ENCODE data around the gene TECPR2. TPM values are rescaled to one million over a fixed set of nuclear protein-coding genes. Genes with fewer than 3 reads are reported as not detected.

The TECPR2 gene
- total RNA-seq, 1 experiment from 2014 or later = 21.3 TPM

- no peak for DNase-seq (ENCODE audit: low spot score)
- no peak for ATAC-seq
- H3K27me3 Mint-ChIP-seq (ENCODE audit: low read depth) = no peaks in the 10 kb centered on the region; the same call in 1 of the 2 replicates
- H3K4me1 Mint-ChIP-seq = no peaks in the 10 kb centered on the region
- H3K36me3 Mint-ChIP-seq = peaks cover 21% of the 10 kb centered on the region
- H3K27ac Mint-ChIP-seq = no peak overlapping the region
- no peak overlapping the region for H3K4me3 Mint-ChIP-seq
- ChIA-PET CTCF (no interaction called here), POLR2A (no interaction called here)
- TF ChIP-seq, protein P1, sequence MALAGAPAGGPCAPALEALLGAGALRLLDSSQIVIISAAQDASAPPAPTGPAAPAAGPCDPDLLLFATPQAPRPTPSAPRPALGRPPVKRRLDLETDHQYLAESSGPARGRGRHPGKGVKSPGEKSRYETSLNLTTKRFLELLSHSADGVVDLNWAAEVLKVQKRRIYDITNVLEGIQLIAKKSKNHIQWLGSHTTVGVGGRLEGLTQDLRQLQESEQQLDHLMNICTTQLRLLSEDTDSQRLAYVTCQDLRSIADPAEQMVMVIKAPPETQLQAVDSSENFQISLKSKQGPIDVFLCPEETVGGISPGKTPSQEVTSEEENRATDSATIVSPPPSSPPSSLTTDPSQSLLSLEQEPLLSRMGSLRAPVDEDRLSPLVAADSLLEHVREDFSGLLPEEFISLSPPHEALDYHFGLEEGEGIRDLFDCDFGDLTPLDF (CRISPR knock-in tag; IDR thresholded peaks at IDR 0.05) = no peak
- TF ChIP-seq HMGA2 (CRISPR knock-in tag; IDR thresholded peaks at IDR 0.05) (no peak), ZNF396 (CRISPR knock-in tag; IDR thresholded peaks at IDR 0.05; ENCODE audit: borderline replicate concordance) (no peak), TP53 (CRISPR knock-in tag; IDR thresholded peaks at IDR 0.05) (no peak), OVOL2 (CRISPR knock-in tag; IDR thresholded peaks at IDR 0.05; ENCODE audit: borderline replicate concordance) (no peak), NR3C1 (CRISPR knock-in tag; conservative IDR thresholded peaks at IDR 0.05; ENCODE audit: low read depth) (no peak), ZNF416 (CRISPR knock-in tag; IDR thresholded peaks at IDR 0.05) (no peak), EMX1 (CRISPR knock-in tag; IDR thresholded peaks at IDR 0.05) (no peak), MLX (CRISPR knock-in tag; IDR thresholded peaks at IDR 0.05) (no peak), CREB1 (CRISPR knock-in tag; IDR thresholded peaks at IDR 0.05) (no peak), PRRX2 (CRISPR knock-in tag; IDR thresholded peaks at IDR 0.05) (no peak), E2F5 (CRISPR knock-in tag; IDR thresholded peaks at IDR 0.05) (no peak), FOXK1 (CRISPR knock-in tag; IDR thresholded peaks at IDR 0.05) (no peak), CDX4 (CRISPR knock-in tag; IDR thresholded peaks at IDR 0.05; ENCODE audit: borderline replicate concordance) (no peak), ZNF121 (CRISPR knock-in tag; IDR thresholded peaks at IDR 0.05) (no peak), RELA (CRISPR knock-in tag; IDR thresholded peaks at IDR 0.05; ENCODE audit: borderline replicate concordance) (no peak), MXD4 (CRISPR knock-in tag; IDR thresholded peaks at IDR 0.05; ENCODE audit: borderline replicate concordance) (no peak)
- TF ChIP-seq, protein P2, sequence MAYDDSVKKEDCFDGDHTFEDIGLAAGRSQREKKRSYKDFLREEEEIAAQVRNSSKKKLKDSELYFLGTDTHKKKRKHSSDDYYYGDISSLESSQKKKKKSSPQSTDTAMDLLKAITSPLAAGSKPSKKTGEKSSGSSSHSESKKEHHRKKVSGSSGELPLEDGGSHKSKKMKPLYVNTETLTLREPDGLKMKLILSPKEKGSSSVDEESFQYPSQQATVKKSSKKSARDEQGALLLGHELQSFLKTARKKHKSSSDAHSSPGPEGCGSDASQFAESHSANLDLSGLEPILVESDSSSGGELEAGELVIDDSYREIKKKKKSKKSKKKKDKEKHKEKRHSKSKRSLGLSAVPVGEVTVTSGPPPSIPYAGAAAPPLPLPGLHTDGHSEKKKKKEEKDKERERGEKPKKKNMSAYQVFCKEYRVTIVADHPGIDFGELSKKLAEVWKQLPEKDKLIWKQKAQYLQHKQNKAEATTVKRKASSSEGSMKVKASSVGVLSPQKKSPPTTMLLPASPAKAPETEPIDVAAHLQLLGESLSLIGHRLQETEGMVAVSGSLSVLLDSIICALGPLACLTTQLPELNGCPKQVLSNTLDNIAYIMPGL (CRISPR knock-in tag; IDR thresholded peaks at IDR 0.05) = no peak
- H3K9me3 Mint-ChIP-seq = no peaks in the 10 kb centered on the region
Observed at GRCh38 chr14:102330806-102331205, 31.9 kb upstream of the TECPR2 start.

DNA sequence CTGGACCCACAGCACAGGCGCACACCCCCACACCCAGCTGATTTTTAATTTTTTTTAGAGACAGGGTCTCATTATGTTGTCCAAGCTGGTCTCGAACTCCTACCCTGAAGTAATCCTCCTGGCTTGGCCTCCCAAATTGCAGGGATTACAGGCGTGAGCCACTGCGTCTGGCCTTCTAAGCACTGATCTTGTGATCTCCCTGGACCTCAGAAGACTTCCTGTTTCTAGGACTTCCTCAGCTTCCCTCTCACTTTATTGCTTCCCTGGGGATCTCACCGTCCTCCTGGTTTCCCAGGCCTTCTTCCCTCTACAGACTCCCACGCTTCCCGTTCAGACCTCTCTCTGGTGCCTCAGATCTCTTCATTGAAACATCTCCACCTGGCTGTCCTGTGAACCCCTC is 29.4 kb upstream of the TECPR2 start:
- ChIA-PET CTCF (no interaction called here), POLR2A (interaction anchor here (0.5 kb wide), 1 partner anchor 7 kb away, joined by 7 read pairs; no protein-coding TSS in a partner anchor)
- no peak for DNase-seq (ENCODE audit: low spot score)
- ATAC-seq = no peak
- no peaks in the 10 kb centered on the region for H3K9me3 Mint-ChIP-seq
- H3K27me3 Mint-ChIP-seq (ENCODE audit: low read depth) = no peaks in the 10 kb centered on the region; the same call in 1 of the 2 replicates
- H3K27ac Mint-ChIP-seq = peak overlapping the region; percentile 14
- H3K4me1 Mint-ChIP-seq = no peaks in the 10 kb centered on the region
- peaks cover 30% of the 10 kb centered on the region for H3K36me3 Mint-ChIP-seq
- H3K4me3 Mint-ChIP-seq = no peak overlapping the region
- TF ChIP-seq TEAD4 (CRISPR knock-in tag; IDR thresholded peaks at IDR 0.05) (no peak), IRF2 (CRISPR knock-in tag; IDR thresholded peaks at IDR 0.05; ENCODE audit: borderline replicate concordance, low read depth) (no peak), FOXP1 (CRISPR knock-in tag; IDR thresholded peaks at IDR 0.05; ENCODE audit: borderline replicate concordance) (no peak), SP1 (CRISPR knock-in tag; conservative IDR thresholded peaks at IDR 0.05) (no peak), CDX4 (CRISPR knock-in tag; IDR thresholded peaks at IDR 0.05; ENCODE audit: borderline replicate concordance) (no peak)
- TF ChIP-seq, protein P3, sequence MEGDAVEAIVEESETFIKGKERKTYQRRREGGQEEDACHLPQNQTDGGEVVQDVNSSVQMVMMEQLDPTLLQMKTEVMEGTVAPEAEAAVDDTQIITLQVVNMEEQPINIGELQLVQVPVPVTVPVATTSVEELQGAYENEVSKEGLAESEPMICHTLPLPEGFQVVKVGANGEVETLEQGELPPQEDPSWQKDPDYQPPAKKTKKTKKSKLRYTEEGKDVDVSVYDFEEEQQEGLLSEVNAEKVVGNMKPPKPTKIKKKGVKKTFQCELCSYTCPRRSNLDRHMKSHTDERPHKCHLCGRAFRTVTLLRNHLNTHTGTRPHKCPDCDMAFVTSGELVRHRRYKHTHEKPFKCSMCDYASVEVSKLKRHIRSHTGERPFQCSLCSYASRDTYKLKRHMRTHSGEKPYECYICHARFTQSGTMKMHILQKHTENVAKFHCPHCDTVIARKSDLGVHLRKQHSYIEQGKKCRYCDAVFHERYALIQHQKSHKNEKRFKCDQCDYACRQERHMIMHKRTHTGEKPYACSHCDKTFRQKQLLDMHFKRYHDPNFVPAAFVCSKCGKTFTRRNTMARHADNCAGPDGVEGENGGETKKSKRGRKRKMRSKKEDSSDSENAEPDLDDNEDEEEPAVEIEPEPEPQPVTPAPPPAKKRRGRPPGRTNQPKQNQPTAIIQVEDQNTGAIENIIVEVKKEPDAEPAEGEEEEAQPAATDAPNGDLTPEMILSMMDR (IDR thresholded peaks at IDR 0.05) = no peak
- TF ChIP-seq, protein P4, sequence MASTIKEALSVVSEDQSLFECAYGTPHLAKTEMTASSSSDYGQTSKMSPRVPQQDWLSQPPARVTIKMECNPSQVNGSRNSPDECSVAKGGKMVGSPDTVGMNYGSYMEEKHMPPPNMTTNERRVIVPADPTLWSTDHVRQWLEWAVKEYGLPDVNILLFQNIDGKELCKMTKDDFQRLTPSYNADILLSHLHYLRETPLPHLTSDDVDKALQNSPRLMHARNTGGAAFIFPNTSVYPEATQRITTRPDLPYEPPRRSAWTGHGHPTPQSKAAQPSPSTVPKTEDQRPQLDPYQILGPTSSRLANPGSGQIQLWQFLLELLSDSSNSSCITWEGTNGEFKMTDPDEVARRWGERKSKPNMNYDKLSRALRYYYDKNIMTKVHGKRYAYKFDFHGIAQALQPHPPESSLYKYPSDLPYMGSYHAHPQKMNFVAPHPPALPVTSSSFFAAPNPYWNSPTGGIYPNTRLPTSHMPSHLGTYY (CRISPR knock-in tag; IDR thresholded peaks at IDR 0.05) = no peak
- TF ChIP-seq, protein P5, sequence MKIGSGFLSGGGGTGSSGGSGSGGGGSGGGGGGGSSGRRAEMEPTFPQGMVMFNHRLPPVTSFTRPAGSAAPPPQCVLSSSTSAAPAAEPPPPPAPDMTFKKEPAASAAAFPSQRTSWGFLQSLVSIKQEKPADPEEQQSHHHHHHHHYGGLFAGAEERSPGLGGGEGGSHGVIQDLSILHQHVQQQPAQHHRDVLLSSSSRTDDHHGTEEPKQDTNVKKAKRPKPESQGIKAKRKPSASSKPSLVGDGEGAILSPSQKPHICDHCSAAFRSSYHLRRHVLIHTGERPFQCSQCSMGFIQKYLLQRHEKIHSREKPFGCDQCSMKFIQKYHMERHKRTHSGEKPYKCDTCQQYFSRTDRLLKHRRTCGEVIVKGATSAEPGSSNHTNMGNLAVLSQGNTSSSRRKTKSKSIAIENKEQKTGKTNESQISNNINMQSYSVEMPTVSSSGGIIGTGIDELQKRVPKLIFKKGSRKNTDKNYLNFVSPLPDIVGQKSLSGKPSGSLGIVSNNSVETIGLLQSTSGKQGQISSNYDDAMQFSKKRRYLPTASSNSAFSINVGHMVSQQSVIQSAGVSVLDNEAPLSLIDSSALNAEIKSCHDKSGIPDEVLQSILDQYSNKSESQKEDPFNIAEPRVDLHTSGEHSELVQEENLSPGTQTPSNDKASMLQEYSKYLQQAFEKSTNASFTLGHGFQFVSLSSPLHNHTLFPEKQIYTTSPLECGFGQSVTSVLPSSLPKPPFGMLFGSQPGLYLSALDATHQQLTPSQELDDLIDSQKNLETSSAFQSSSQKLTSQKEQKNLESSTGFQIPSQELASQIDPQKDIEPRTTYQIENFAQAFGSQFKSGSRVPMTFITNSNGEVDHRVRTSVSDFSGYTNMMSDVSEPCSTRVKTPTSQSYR (CRISPR knock-in tag; IDR thresholded peaks at IDR 0.05) = no peak
